Measurements from ENCODE around the gene CMTM6. TPM values are rescaled to one million over a fixed set of nuclear protein-coding genes. Genes with fewer than 3 reads are reported as not detected.

The CMTM6 gene
- polyA plus RNA-seq, 2 of the 4 experiments (the other 2 are of a cell fraction), result 49.5 to 65.6 TPM

GRCh38 chr3:32508711-32509110, 6.1 kb upstream of the CMTM6 start:
- CTCF ChIA-PET, result interaction anchor here (1.3 to 5.3 kb wide), 2 partner anchors 151 to 160 kb away, joined by 3 to 92 read pairs; no protein-coding TSS in a partner anchor
- no peak for FAIRE-seq
- no peak overlapping the region for H3K4me2 ChIP-seq
- no peak for ATAC-seq
- POLR2A ChIA-PET, result no interaction called here
- no peak overlapping the region for H3K27ac ChIP-seq
- TF ChIP-seq RARB (CRISPR knock-in tag; IDR thresholded peaks at IDR 0.05) (no peak), TFCP2L1 (CRISPR knock-in tag; IDR thresholded peaks at IDR 0.05) (no peak), POLR2A (IDR thresholded peaks at IDR 0.05; ENCODE audit: low read length) (no peak), GATA3 (IDR thresholded peaks at IDR 0.05; ENCODE audit: borderline replicate concordance) (no peak), HOXB5 (CRISPR knock-in tag; IDR thresholded peaks at IDR 0.05) (no peak), BHLHE40 (IDR thresholded peaks at IDR 0.05; ENCODE audit: low read depth, low read length) (no peak), FOSB (CRISPR knock-in tag; IDR thresholded peaks at IDR 0.05) (no peak), NFE2L2 (conservative IDR thresholded peaks at IDR 0.05; ENCODE audit: low read length) (no peak), MAFK (IDR thresholded peaks at IDR 0.05; ENCODE audit: partially characterized antibody) (no peak), HDAC2 (IDR thresholded peaks at IDR 0.05) (no peak), RFX5 (IDR thresholded peaks at IDR 0.05) (no peak), CTCF (IDR thresholded peaks at IDR 0.05) (no peak)
- no peaks in the 10 kb centered on the region for H3K4me1 ChIP-seq
- no peaks in the 10 kb centered on the region for H3K9me3 ChIP-seq
- no peak overlapping the region for H3K4me3 ChIP-seq
- 80% methylated on average over 7 of the region's 7 CpGs for WGBS (ENCODE audit: missing lambda C conversion rate)
- DNase-seq (ENCODE audit: low read depth in 1 of 2, low spot score in 1 of 2), result no peak

GRCh38 chr3:32506466-32506865, 3.8 kb upstream of the CMTM6 start:
- ATAC-seq (no peak), FAIRE-seq (no peak), DNase-seq (ENCODE audit: low read depth in 1 of 2, low spot score in 1 of 2) (no peak)
- no peaks in the 10 kb centered on the region for H3K9me3 ChIP-seq
- H3K4me1 ChIP-seq, result peaks cover 7% of the 10 kb centered on the region; the same call in 2 of the 3 replicates
- CTCF ChIA-PET, result interaction anchor here (1.8 to 5.3 kb wide), 3 partner anchors 38 to 159 kb away, joined by 7 to 92 read pairs (median 8); no protein-coding TSS in a partner anchor
- H3K27ac ChIP-seq, result no peak overlapping the region
- TF ChIP-seq MYC (IDR thresholded peaks at IDR 0.05; ENCODE audit: borderline replicate concordance, low read length), result no peak
- TF ChIP-seq RFX5 (IDR thresholded peaks at IDR 0.05), result no peak
- no peak for TF ChIP-seq HES2 (IDR thresholded peaks at IDR 0.05)
- no peak for TF ChIP-seq CEBPB (IDR thresholded peaks at IDR 0.05)
- TF ChIP-seq RARB (CRISPR knock-in tag; IDR thresholded peaks at IDR 0.05), result no peak
- no peak for TF ChIP-seq ESRRA (IDR thresholded peaks at IDR 0.05; ENCODE audit: borderline replicate concordance, low read length)
- TF ChIP-seq POLR2AphosphoS2 (conservative IDR thresholded peaks at IDR 0.05; ENCODE audit: low read length), result no peak
- no peak for TF ChIP-seq JUN (IDR thresholded peaks at IDR 0.05)
- no peak for TF ChIP-seq HOXB13 (CRISPR knock-in tag; IDR thresholded peaks at IDR 0.05; ENCODE audit: low read depth)
- no peak for TF ChIP-seq NPAS2 (CRISPR knock-in tag; IDR thresholded peaks at IDR 0.05; ENCODE audit: borderline replicate concordance)
- no peak for TF ChIP-seq EP300 (IDR thresholded peaks at IDR 0.05)
- TF ChIP-seq ZSCAN20 (CRISPR knock-in tag; IDR thresholded peaks at IDR 0.05), result no peak
- no peak for TF ChIP-seq BCL3 (IDR thresholded peaks at IDR 0.05)
- TF ChIP-seq ATOH8 (CRISPR knock-in tag; IDR thresholded peaks at IDR 0.05; ENCODE audit: low read depth), result no peak
- no peak for TF ChIP-seq RNF2 (IDR thresholded peaks at IDR 0.05; ENCODE audit: borderline replicate concordance, low read depth)
- TF ChIP-seq MAFK (IDR thresholded peaks at IDR 0.05; ENCODE audit: partially characterized antibody), result no peak
- POLR2A ChIA-PET, result no interaction called here
- no peak overlapping the region for H3K4me2 ChIP-seq
- no peak overlapping the region for H3K4me3 ChIP-seq
- WGBS (ENCODE audit: missing lambda C conversion rate), result 76% methylated on average over 4 of the region's 4 CpGs
